Parathyroid adenoma (tissue), 2 donors: Measurements from ENCODE around the gene USP12.

Experiments used
- H2AFZ ChIP-seq: fragments of 300-600 bp; sonication (generic); one replicate; pipeline ENCODE4 v1.7.0; 2017; ENCODE audit warnings: antibody characterized with exemption, mild to moderate bottlenecking
- H3K27ac ChIP-seq: fragments of 300-600 bp; sonication (generic); one replicate; pipeline ENCODE4 v1.7.0; 2017
- H3K27me3 ChIP-seq: fragments of 300-600 bp; sonication (generic); one replicate; pipeline ENCODE4 v1.7.0; 2017; ENCODE audit warnings: low read length; ENCODE audit not compliant: control insufficient read depth, insufficient read depth
- H3K36me3 ChIP-seq: fragments of 300-600 bp; sonication (generic); one replicate; pipeline ENCODE4 v1.7.0; 2017; ENCODE audit warnings: low read length; ENCODE audit not compliant: control insufficient read depth, insufficient read depth
- H3K4me1 ChIP-seq: fragments of 300-600 bp; sonication (generic); one replicate; pipeline ENCODE4 v1.7.0; 2017; ENCODE audit warnings: control low read depth
- H3K4me2 ChIP-seq: fragments of 300-600 bp; sonication (generic); one replicate; pipeline ENCODE4 v1.7.0; 2017; ENCODE audit warnings: low read length
- H3K4me3 ChIP-seq: fragments of 300-600 bp; sonication (generic); one replicate; pipeline ENCODE4 v1.7.0; 2017; ENCODE audit warnings: low read depth, low read length
- H3K79me2 ChIP-seq: fragments of 300-600 bp; sonication (generic); one replicate; pipeline ENCODE4 v1.7.0; 2017; ENCODE audit warnings: control low read depth
- H3K9ac ChIP-seq: fragments of 300-600 bp; sonication (generic); one replicate; pipeline ENCODE4 v1.7.0; 2017; ENCODE audit warnings: mild to moderate bottlenecking
- H3K9me3 ChIP-seq: fragments of 300-600 bp; sonication (generic); one replicate; pipeline ENCODE4 v1.7.0; 2017; ENCODE audit warnings: low read length; ENCODE audit not compliant: control insufficient read depth
- CTCF ChIP-seq: fragments of 300-600 bp; sonication (generic); IDR thresholded peaks from one replicate; pipeline ENCODE4 v1.7.0; 2017; ENCODE audit warnings: antibody characterized with exemption, mild to moderate bottlenecking
- donor health status: primary hyperparathyroidism.

The USP12 gene

GRCh38 chr13:27188239-27188638 lies 16.6 kb upstream of the USP12 start:
- H3K79me2 ChIP-seq = no peaks in the 10 kb centered on the region
- no peaks in the 10 kb centered on the region for H3K9me3 ChIP-seq
- no peak overlapping the region for H2AFZ ChIP-seq
- no peaks in the 10 kb centered on the region for H3K27me3 ChIP-seq
- H3K27ac ChIP-seq = no peak overlapping the region
- H3K4me2 ChIP-seq = no peak overlapping the region
- TF ChIP-seq CTCF = no peak
- H3K4me1 ChIP-seq = no peaks in the 10 kb centered on the region
- no peak overlapping the region for H3K9ac ChIP-seq
- H3K36me3 ChIP-seq = no peaks in the 10 kb centered on the region
- no peak overlapping the region for H3K4me3 ChIP-seq

- H3K4me1 ChIP-seq = no peaks in the 10 kb centered on the region
- no peaks in the 10 kb centered on the region for H3K27me3 ChIP-seq
- no peaks in the 10 kb centered on the region for H3K79me2 ChIP-seq
- no peak for TF ChIP-seq CTCF
- no peak overlapping the region for H3K4me3 ChIP-seq
- H3K9me3 ChIP-seq = no peaks in the 10 kb centered on the region
- H3K9ac ChIP-seq = no peak overlapping the region
- H3K27ac ChIP-seq = no peak overlapping the region
- H3K36me3 ChIP-seq = no peaks in the 10 kb centered on the region
- no peak overlapping the region for H2AFZ ChIP-seq
- no peak overlapping the region for H3K4me2 ChIP-seq
Observed at GRCh38 chr13:27186295-27186694, 14.7 kb upstream of the USP12 start.

GRCh38 chr13:27183561-27184147 lies 12.0 kb upstream of the USP12 start:
- Histone ChIP-seq H3K79me2 (no peaks in the 10 kb centered on the region), H3K4me1 (no peaks in the 10 kb centered on the region), H2AFZ (no peak overlapping the region), H3K36me3 (no peaks in the 10 kb centered on the region), H3K9me3 (no peaks in the 10 kb centered on the region), H3K27me3 (no peaks in the 10 kb centered on the region), H3K4me3 (no peak overlapping the region), H3K4me2 (no peak overlapping the region), H3K9ac (no peak overlapping the region), H3K27ac (no peak overlapping the region)
- no peak for TF ChIP-seq CTCF

GRCh38 chr13:27182844-27183497 lies 11.4 kb upstream of the USP12 start:
- Histone ChIP-seq H3K27me3 (no peaks in the 10 kb centered on the region), H3K9ac (no peak overlapping the region), H3K4me3 (no peak overlapping the region), H2AFZ (no peak overlapping the region), H3K27ac (no peak overlapping the region), H3K9me3 (no peaks in the 10 kb centered on the region), H3K79me2 (no peaks in the 10 kb centered on the region), H3K4me1 (no peaks in the 10 kb centered on the region), H3K36me3 (no peaks in the 10 kb centered on the region), H3K4me2 (no peak overlapping the region)
- TF ChIP-seq CTCF = no peak

- TF ChIP-seq CTCF = no peak
- Histone ChIP-seq H3K9ac (no peak overlapping the region), H3K4me3 (no peak overlapping the region), H3K9me3 (no peaks in the 10 kb centered on the region), H3K36me3 (no peaks in the 10 kb centered on the region), H3K27ac (no peak overlapping the region), H2AFZ (no peak overlapping the region), H3K4me2 (no peak overlapping the region), H3K4me1 (no peaks in the 10 kb centered on the region), H3K79me2 (no peaks in the 10 kb centered on the region), H3K27me3 (no peaks in the 10 kb centered on the region)
Observed at GRCh38 chr13:27182054-27182453, 10.4 kb upstream of the USP12 start.
